GM10248 (cell line): ENCODE data around the gene DARS1.

ENCODE experiments used
- CTCF ChIA-PET: fragments of 300-600 bp; sonication (Branson Sonifier 250); formaldehyde crosslinking; extraction: SDS; loops from one replicate; lab custom pipeline; 2021; ENCODE audit warnings: antibody characterized with exemption; lab: Yijun Ruan, JAX
- POLR2A ChIA-PET: fragments of 350-650 bp; sonication (Branson Sonifier 250); formaldehyde crosslinking; extraction: SDS; loops from one replicate; lab custom pipeline; 2020; ENCODE audit warnings: antibody characterized with exemption; lab: Yijun Ruan, JAX
- DNase-seq: peaks from one replicate; pipeline ENCODE4 v3.0.0; 2012; ENCODE audit errors: extremely low spot score
- TF ChIP-seq, protein P1 (sequence below): IDR thresholded peaks from 2 replicates; pipeline ENCODE4 v1.5.1; 2012; ENCODE audit warnings: mild to moderate bottlenecking, low read depth; ENCODE audit errors: extremely low read depth, missing control alignments, control extremely low read depth

DARS1 gene

DNA sequence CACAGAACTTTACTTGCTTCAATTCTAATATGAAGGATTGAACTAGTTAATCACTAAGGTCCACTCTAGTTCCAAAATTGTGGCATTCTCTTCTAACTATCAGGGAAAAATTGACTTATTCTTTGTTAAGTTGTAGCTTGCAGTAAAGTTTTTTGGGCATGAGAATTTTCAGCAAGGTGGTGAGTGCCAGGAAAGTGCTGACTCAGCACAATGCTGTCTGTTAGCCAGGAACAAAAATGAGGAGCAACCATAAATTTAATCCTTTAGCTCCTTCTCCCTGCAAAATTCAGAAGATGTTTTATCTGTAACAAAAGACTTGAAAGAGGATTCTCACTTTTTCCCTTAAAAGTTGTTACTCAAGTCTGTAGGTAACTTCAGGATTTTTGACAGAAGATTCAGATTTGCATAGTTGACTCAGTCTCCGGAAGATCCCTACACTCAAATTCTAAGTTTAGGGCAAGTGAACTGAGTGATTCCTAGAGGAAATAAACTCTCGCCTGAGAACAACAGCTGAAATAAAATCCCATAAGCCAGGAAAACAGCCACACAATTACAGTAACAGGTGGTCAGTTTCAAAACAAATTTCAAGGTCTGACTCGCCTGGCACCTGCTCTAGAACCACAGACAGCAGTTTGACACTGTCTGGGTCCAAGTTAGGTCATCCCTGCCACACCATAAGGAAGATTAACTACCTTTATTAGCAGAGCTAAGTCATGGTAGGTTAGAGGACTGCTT is 20.2 kb upstream of the DARS1 start:
- DNase-seq = no peak
- CTCF ChIA-PET = interaction anchor here (0.8 to 4.5 kb wide), 9 partner anchors 8 to 379 kb away, joined by 3 to 16 read pairs (median 4); no protein-coding TSS in a partner anchor
- POLR2A ChIA-PET = interaction anchor here (1.2 kb wide), 1 partner anchor 20 kb away, joined by 3 read pairs; the partner anchor contains the start of gene DARS1

DNA sequence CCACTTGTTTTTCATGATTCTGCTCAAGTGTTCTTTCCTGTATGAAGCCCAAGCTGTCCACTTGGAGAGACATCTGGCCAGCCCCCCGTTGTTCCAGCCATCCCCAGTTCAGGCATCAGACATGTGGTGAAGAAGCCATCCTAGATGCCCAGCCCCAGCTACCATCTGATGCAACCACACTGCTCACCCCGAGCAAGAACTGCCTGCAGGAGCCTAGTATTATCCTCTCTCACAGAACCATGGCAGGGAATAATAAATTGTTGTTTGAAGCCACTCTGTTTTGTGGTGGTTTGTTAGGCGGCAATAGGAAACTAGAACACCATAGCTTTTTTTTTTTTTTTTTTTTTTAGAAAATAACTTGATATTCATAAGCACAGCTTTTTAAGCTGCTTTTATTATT is 19.5 kb upstream of the DARS1 start:
- DNase-seq = no peak
- ChIA-PET CTCF (interaction anchor here (0.8 to 4.5 kb wide), 8 partner anchors 8 to 380 kb away, joined by 3 to 16 read pairs (median 4); no protein-coding TSS in a partner anchor), POLR2A (interaction anchor here (1.2 kb wide), 1 partner anchor 19 kb away, joined by 3 read pairs; the partner anchor contains the start of gene DARS1)
- TF ChIP-seq, protein P1, sequence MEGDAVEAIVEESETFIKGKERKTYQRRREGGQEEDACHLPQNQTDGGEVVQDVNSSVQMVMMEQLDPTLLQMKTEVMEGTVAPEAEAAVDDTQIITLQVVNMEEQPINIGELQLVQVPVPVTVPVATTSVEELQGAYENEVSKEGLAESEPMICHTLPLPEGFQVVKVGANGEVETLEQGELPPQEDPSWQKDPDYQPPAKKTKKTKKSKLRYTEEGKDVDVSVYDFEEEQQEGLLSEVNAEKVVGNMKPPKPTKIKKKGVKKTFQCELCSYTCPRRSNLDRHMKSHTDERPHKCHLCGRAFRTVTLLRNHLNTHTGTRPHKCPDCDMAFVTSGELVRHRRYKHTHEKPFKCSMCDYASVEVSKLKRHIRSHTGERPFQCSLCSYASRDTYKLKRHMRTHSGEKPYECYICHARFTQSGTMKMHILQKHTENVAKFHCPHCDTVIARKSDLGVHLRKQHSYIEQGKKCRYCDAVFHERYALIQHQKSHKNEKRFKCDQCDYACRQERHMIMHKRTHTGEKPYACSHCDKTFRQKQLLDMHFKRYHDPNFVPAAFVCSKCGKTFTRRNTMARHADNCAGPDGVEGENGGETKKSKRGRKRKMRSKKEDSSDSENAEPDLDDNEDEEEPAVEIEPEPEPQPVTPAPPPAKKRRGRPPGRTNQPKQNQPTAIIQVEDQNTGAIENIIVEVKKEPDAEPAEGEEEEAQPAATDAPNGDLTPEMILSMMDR = no peak

More for the DNA sequence above, 20.2 kb upstream of the DARS1 start:
- TF ChIP-seq, protein P1 = no peak

DNA sequence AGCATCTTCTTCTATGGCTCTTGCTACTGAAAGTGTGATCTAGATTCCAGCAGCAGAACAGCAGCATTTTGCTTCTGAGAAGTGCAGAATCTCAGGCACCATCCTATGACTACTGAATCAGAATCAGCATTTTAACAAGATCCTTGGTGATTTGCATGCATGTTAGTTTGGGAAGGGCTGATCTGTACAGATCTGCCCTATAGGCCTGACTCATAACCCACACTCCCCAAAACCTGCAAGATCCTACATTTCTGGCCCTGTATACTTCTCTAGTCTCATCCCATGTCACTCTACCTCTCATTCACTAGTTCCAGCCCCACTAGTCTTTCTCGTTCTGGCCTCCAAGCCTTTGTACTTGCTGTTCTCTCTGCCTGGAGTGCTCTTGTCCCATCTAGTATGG is 15.7 kb upstream of the DARS1 start:
- CTCF ChIA-PET = interaction anchor here (0.8 to 1.4 kb wide), 3 partner anchors 10 to 35 kb away, joined by 3 to 6 read pairs (median 3); no protein-coding TSS in a partner anchor
- DNase-seq = no peak
- TF ChIP-seq, protein P1 = no peak
- POLR2A ChIA-PET = no interaction called here

DNA sequence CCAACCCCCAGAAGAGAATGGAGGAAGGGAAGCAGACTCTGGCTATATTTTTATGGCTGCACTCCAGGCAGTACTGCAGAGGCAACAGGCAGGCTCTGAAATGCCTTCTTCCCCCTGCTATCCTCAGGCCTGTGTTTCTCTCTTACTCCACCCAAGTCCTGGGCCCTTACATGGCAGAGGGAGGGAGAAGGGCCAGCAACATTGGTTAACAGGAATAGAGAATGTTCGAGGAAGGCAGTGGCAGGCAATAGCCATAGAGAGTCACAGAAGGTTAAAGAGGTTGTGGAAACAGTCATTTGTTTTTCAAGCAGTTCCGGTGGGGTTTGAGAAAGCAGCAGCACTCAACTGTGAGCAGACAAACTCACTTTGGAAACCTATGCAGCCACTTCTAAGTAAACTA is 15.1 kb upstream of the DARS1 start:
- ChIA-PET POLR2A (no interaction called here), CTCF (interaction anchor here (1.7 kb wide), 1 partner anchor 111 kb away, joined by 5 read pairs; no protein-coding TSS in a partner anchor)
- TF ChIP-seq, protein P1 = no peak
- peak; percentile 35 for DNase-seq

DNA sequence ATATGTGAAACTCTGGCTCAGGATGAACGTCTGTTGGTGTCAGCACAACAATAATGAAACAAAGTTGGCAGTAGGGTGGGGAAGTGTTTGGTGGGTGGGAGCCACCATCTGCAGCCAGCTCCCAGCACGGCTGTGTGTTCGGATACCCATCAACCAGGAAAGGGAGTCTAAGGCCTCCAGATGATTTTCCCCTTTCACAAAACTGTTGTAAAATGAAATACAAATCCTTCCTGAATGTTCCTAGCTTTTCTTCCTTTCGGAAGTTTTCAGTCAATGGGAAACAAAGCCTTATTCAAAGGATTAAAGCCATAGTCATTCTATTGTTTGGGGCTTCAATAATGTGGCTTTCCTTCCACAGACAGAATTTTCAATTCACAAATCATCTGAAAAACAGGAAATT is 14.5 kb upstream of the DARS1 start:
- ChIA-PET POLR2A (no interaction called here), CTCF (interaction anchor here (0.8 to 4.0 kb wide), 4 partner anchors 12 to 112 kb away, joined by 3 to 25 read pairs (median 4); no protein-coding TSS in a partner anchor)

DNA sequence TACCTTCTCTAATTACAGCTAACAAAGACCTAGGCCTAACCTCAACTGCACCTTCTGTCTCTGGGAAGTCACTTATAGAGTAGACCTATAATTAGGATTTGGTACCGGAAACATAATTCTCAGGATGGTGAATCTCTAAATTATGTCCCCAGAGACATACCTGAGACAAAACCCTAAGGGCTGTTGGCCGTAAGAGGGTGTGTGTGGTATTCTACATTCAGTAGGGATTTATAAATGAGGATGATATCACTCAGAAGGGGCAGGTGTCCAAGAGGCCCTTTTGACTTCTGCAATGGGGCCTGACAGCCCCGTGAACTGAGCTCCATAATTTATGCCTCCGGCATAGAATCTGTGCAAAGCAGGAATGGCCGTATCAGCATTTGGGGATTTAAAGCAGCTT is 13.5 kb upstream of the DARS1 start:
- POLR2A ChIA-PET = no interaction called here
- TF ChIP-seq, protein P1 = no peak
- DNase-seq = no peak
- CTCF ChIA-PET = interaction anchor here (0.9 to 4.0 kb wide), 5 partner anchors 10 to 113 kb away, joined by 3 to 25 read pairs (median 5); no protein-coding TSS in a partner anchor

More for the DNA sequence above, 14.5 kb upstream of the DARS1 start:
- DNase-seq = no peak
- TF ChIP-seq, protein P1 = no peak
